NT2/D1 (cell line): ENCODE results near the gene C4orf54.

Experiments
- DNase-seq: peaks from one replicate; pipeline ENCODE4 v3.0.0-alpha.2; 2011; ENCODE audit warnings: low read depth, low spot score
- H3K27me3 ChIP-seq: 2 replicates; pipeline ENCODE4 v1.6.0; 2011; ENCODE audit warnings: mild to moderate bottlenecking; ENCODE audit not compliant: insufficient read length, insufficient read depth
- H3K36me3 ChIP-seq: 2 replicates; pipeline ENCODE4 v1.6.1; 2011; ENCODE audit warnings: mild to moderate bottlenecking, low read length, mixed read lengths; ENCODE audit not compliant: insufficient read depth, insufficient read length
- H3K4me1 ChIP-seq: 2 replicates; pipeline ENCODE4 v1.5.1; 2011; ENCODE audit not compliant: insufficient read depth, insufficient read length
- H3K4me3 ChIP-seq: 2 replicates; pipeline ENCODE4 v1.5.1; 2011; ENCODE audit warnings: low read depth; ENCODE audit not compliant: insufficient read length
- H3K9ac ChIP-seq: 2 replicates; pipeline ENCODE4 v1.6.0; 2011; ENCODE audit warnings: low read depth; ENCODE audit not compliant: insufficient read length
- H3K9me3 ChIP-seq: 2 replicates; pipeline ENCODE4 v1.5.1; 2011; ENCODE audit warnings: mild to moderate bottlenecking, low read length; ENCODE audit not compliant: insufficient read depth
- SUZ12 ChIP-seq: IDR thresholded peaks from 2 replicates; pipeline ENCODE4 v1.6.1; 2011; ENCODE audit not compliant: insufficient read length, insufficient read depth; ENCODE audit errors: extremely low read depth
- YY1 ChIP-seq: IDR thresholded peaks from 2 replicates; pipeline ENCODE4 v1.6.1; 2011; ENCODE audit not compliant: insufficient read length, insufficient read depth
- ZNF274 ChIP-seq: IDR thresholded peaks from 2 replicates; pipeline ENCODE4 v1.6.1; 2011; ENCODE audit warnings: mild to moderate bottlenecking, low read depth, low read length

C4orf54 gene

GRCh38 chr4:99634742-99635360 lies 22.8 kb downstream of the C4orf54 start:
- no peak for DNase-seq
- Histone ChIP-seq H3K9me3 (no peaks in the 10 kb centered on the region), H3K4me1 (no peaks in the 10 kb centered on the region), H3K4me3 (no peak overlapping the region), H3K9ac (no peak overlapping the region), H3K36me3 (no peaks in the 10 kb centered on the region), H3K27me3 (no peaks in the 10 kb centered on the region)
- TF ChIP-seq SUZ12 (no peak), YY1 (no peak), ZNF274 (no peak)

DNA sequence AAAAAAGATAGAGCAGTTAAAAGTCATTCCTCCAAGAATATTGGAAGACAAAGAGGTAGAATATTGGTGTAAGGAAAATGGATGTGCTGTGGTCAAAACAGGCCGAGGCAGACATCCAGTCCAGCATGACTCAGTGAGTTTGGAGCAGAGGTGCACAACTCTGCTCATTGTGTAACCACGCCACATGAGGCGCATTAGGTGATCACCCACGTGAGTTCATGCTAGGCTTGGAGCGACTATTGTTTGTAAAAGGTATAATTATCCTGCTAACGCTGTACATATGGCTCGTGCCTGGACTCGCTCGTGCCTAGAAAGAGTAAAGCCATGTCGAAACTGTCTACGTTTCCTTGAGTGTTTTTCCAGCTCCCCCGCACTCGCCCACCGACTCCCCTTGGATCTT lies 23.9 kb downstream of the C4orf54 start:
- H3K9me3 ChIP-seq = no peaks in the 10 kb centered on the region
- TF ChIP-seq SUZ12 = no peak
- no peak for TF ChIP-seq ZNF274
- TF ChIP-seq YY1 = no peak
- no peak for DNase-seq
- H3K36me3 ChIP-seq = no peaks in the 10 kb centered on the region
- no peak overlapping the region for H3K4me3 ChIP-seq
- H3K9ac ChIP-seq = no peak overlapping the region
- H3K4me1 ChIP-seq = no peaks in the 10 kb centered on the region
- H3K27me3 ChIP-seq = no peaks in the 10 kb centered on the region

GRCh38 chr4:99630857-99631360 lies 26.7 kb downstream of the C4orf54 start:
- H3K4me1 ChIP-seq = no peaks in the 10 kb centered on the region
- H3K27me3 ChIP-seq = no peaks in the 10 kb centered on the region
- no peaks in the 10 kb centered on the region for H3K36me3 ChIP-seq
- no peak overlapping the region for H3K4me3 ChIP-seq
- H3K9ac ChIP-seq = no peak overlapping the region
- H3K9me3 ChIP-seq = no peaks in the 10 kb centered on the region
- DNase-seq = no peak
- TF ChIP-seq ZNF274 (no peak), YY1 (no peak), SUZ12 (no peak)

- TF ChIP-seq YY1 (no peak), ZNF274 (no peak)
- Histone ChIP-seq H3K4me1 (no peaks in the 10 kb centered on the region), H3K4me3 (no peak overlapping the region), H3K36me3 (no peaks in the 10 kb centered on the region), H3K9ac (no peak overlapping the region), H3K9me3 (no peaks in the 10 kb centered on the region), H3K27me3 (no peaks in the 10 kb centered on the region)
- no peak for DNase-seq
Observed at GRCh38 chr4:99629962-99630554, 27.6 kb downstream of the C4orf54 start.

- Histone ChIP-seq H3K9ac (no peak overlapping the region), H3K4me1 (no peaks in the 10 kb centered on the region), H3K4me3 (no peak overlapping the region), H3K27me3 (no peaks in the 10 kb centered on the region), H3K9me3 (no peaks in the 10 kb centered on the region), H3K36me3 (no peaks in the 10 kb centered on the region)
- DNase-seq = no peak
- TF ChIP-seq ZNF274 = no peak
- TF ChIP-seq YY1 = no peak
- no peak for TF ChIP-seq SUZ12
Observed at GRCh38 chr4:99628040-99628439, 29.6 kb downstream of the C4orf54 start.

- no peaks in the 10 kb centered on the region for H3K9me3 ChIP-seq
- no peaks in the 10 kb centered on the region for H3K36me3 ChIP-seq
- H3K9ac ChIP-seq = no peak overlapping the region
- no peak for TF ChIP-seq ZNF274
- H3K4me3 ChIP-seq = no peak overlapping the region
- H3K27me3 ChIP-seq = no peaks in the 10 kb centered on the region
- no peak for DNase-seq
- peaks cover 2% of the 10 kb centered on the region for H3K4me1 ChIP-seq
Observed at GRCh38 chr4:99625369-99625768, 32.3 kb downstream of the C4orf54 start.

DNA sequence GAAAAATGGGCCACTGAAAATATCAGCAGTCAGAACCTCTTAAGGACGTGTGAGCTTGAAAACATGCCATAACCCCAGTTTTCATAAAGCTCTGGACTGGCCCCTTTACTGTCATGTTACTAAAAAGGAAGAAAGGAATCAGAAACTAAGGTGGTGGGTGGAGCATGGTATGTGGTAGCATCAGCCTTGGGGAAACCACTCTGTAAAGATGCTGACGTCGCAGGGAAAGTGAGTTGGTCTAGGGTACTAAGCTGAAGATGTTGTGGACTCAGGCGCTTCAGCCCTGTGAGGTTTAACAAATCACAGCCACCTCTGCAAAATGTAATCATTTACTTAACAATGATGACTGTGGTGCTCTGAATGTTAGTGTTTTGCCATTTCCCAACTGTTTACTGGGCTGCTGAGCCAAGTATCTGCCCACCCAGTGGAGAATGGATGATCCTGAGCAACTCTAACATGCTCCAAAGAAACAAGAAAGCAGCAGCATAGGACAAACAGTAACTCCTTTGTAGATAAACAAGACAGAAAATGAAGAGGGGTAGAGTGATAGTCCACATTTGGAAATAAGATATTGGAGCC lies 33.4 kb downstream of the C4orf54 start:
- Histone ChIP-seq H3K4me3 (no peak overlapping the region), H3K36me3 (no peaks in the 10 kb centered on the region), H3K4me1 (peaks cover 2% of the 10 kb centered on the region), H3K9me3 (no peaks in the 10 kb centered on the region), H3K27me3 (no peaks in the 10 kb centered on the region), H3K9ac (no peak overlapping the region)
- no peak for DNase-seq
- TF ChIP-seq YY1 (no peak), SUZ12 (no peak), ZNF274 (no peak)
